KOPT-K1 (cell line): ENCODE results near the gene NEAT1.

Experiments
- H3K27ac ChIP-seq: fragments of 200-600 bp; sonication (generic); 2 replicates; pipeline ENCODE4 v1.5.1; 2016; ENCODE audit warnings: antibody characterized with exemption, mild to moderate bottlenecking, low read depth, low read length; ENCODE audit not compliant: poor library complexity, severe bottlenecking
- H3K36me3 ChIP-seq: fragments of 200-600 bp; sonication (generic); 2 replicates; pipeline ENCODE4 v1.5.1; 2017; ENCODE audit warnings: antibody characterized with exemption, mild to moderate bottlenecking, low read length, moderate library complexity; ENCODE audit not compliant: insufficient read depth
- H3K9me3 ChIP-seq: fragments of 200-600 bp; sonication (generic); 2 replicates; pipeline ENCODE4 v1.5.1; 2017; ENCODE audit warnings: antibody characterized with exemption, low read length, mild to moderate bottlenecking; ENCODE audit not compliant: insufficient read depth, poor library complexity, severe bottlenecking

The NEAT1 gene

DNA sequence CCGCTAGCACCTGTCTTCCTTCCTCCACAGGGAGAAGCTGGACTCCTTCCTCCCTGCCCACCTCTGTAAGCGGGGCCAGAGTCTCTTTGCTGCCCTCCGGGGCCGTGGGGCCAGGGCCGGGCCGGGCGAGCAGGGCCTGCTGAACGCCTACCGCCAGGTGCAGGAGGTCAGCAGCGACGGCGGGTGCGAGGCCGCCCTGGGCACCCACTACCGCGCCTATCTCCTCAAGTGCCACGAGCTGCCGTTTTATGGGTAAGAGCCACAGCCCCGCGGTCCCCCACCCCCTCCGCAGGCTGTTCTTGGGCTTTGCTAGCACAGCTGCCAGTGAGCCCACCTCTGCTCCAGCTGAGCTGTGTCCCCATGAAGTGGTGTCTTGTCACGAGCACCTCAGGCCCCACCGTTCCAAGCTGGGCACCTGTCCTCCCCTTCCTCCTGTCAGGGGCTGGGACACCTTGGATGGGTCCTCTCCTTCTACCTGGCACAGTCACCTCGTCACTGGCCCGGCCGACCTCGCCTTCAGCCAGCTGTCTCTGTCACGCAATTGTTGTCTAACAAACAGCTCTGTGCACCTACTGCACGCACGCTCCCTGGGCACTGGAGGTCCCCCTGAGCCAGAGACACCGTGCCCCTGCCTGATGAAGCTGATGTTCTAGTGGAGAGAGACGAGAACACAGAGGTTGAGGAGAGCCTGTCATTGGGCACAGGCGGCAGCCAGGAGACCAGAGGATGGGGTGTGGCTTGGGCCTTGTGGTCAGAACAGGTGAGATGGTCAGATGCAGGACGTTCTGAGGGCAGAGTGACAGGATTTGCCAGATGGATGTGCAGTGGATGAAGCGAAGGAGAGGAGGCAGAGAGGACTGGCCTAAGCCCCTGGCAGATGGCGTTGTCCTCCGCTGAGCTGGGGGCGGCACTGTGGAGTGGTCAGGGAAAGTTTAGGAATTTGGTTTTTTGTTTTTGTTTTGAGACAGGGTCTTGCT lies 25.5 kb upstream of the NEAT1 start:
- Histone ChIP-seq H3K27ac (no peak overlapping the region), H3K9me3 (no peaks in the 10 kb centered on the region), H3K36me3 (peaks cover 92% of the 10 kb centered on the region)

DNA sequence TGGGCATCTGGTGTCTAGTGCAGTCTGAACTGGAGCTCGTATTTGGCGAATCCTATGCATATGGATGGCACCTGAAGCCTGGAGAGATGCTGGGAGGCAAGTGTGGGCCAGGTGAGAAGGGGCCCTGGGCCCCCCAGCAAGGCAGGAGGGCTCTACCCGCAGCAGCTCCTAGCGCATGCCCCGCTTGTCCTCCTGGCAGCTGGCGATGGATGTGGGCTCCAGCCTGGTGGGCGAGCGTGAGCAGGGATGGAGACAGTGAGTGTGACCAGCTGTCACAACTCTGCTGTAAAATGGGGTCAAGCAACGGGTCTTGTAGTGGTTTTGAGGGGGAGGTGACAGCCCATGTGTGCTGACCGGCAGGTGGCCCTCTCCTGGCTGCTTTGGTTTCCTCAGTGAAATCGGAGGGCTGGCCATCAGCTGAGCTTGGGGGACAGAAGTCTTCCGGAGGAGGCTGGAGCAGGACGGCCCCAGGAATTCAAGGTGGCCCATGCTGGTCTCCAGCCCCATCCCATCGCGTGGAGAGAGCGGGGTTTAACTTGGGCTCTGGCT lies 24.2 kb upstream of the NEAT1 start:
- no peak overlapping the region for H3K27ac ChIP-seq
- H3K9me3 ChIP-seq, result no peaks in the 10 kb centered on the region
- H3K36me3 ChIP-seq, result peaks cover 86% of the 10 kb centered on the region

DNA sequence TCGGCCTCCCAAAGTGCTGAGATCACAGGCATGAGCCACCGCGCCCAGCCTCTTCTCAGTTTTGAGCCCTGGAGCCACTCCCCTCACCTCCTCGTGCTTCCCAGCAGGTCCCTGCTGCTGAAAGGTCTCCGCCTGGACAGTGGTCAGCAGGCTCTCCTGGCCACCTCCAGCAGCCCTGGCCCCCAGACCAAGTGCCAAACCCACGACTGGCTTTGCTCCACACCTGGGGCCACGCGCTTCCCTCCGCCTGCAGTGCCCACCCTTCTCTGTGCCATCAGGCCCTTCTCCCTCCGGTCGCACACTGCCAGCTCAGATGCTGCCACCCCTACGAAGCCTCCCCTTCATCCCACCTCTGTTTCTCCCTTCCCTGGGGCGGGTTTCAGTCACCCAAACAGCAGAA lies 23.3 kb upstream of the NEAT1 start:
- Histone ChIP-seq H3K9me3 (no peaks in the 10 kb centered on the region), H3K27ac (no peak overlapping the region), H3K36me3 (peaks cover 86% of the 10 kb centered on the region)

DNA sequence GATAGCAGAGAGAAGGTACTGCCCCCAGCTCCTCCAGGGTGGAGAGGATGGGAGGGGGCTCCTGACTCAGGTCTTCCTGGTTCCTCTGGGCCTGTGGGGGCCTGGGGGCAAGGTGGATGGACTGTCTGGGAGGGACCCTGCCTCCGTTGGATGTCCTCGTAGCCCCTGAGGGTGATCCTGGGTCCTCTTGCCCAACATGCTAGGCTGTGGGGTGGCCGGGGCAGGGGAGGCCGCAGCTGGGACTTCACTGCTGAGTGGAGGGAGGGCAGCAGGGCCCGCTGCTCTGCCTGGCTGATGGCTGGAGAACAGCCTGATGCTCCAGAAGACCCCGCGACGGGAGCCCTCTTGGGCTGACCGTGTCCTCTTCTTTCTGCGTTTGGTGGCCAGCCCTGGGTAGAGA lies 22.8 kb upstream of the NEAT1 start:
- H3K9me3 ChIP-seq, result no peaks in the 10 kb centered on the region
- no peak overlapping the region for H3K27ac ChIP-seq
- H3K36me3 ChIP-seq, result peaks cover 86% of the 10 kb centered on the region

DNA sequence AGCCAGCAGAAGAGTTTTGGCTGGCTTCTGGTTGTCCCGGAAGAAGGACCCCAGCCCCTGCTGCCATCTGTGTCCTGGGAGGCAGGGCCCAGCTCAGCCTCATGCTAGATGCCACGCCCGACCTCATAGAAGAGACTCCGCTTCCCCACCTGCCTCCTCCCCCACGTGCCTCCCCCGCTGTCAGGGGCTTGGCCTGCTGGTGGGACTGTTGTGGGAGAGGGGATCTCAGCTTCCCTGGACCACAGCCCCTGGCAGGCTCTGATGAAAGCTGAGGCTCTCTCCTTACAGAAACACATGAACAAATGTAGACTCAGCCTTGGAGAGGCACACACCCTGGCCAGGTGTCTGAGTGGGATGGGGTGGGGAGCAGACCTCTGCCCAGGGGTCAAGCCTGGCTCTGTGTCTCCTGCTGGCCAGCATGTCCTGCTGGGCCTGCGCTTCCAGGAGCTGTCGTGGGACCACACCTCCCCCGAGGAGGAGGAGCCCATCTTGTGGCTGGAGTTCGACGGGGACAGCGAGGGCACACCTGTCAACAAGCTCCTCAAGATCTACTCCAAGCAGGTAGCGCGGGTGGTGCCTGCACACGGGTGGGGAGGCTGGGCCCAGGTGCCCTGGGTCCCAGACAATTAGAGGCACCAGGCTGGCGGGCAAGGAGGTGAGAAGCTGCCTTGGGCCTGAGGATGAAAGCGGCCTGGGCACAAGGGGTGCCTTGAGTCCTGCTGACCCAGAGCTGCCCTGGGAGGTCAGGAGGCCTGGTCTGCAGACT lies 22.1 kb upstream of the NEAT1 start:
- H3K9me3 ChIP-seq, result no peaks in the 10 kb centered on the region
- peaks cover 90% of the 10 kb centered on the region for H3K36me3 ChIP-seq
- no peak overlapping the region for H3K27ac ChIP-seq

DNA sequence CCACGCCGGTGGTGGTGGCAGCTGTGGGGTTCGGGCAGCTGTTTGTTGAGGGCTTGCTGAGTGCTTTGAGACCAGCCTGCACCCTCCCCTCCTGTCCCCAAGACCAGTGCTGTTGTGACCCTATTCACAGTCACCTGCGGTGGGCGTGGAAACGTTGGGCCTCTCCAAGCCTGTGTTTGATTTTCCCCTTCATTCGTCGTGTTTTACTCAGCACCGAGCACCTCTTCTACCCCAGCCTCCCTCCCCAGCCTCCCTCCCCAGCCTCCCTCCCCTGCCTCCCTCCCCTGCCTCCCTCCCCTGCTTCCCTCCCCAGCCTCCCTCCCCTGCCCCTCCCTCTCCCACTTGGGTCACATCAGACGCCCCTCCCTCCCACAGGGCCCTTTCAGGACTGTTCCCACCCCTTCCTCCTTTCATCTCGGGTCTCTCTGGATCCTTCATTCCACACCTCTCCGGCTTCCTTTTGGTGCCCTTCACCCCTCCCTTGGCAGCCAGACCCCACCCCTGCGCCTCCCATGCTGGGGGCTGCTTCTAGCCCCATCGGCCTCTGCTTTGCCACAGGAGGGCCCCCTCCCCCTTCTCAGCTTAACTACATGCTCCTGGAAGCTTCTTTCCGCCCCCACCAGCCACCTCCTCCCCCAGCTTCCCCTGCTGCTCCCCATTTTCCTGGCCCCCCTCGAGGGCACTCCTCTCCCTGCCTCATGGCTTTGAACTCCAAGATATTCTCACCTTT lies 21.4 kb upstream of the NEAT1 start:
- Histone ChIP-seq H3K27ac (no peak overlapping the region), H3K36me3 (peaks cover 86% of the 10 kb centered on the region), H3K9me3 (no peaks in the 10 kb centered on the region)

DNA sequence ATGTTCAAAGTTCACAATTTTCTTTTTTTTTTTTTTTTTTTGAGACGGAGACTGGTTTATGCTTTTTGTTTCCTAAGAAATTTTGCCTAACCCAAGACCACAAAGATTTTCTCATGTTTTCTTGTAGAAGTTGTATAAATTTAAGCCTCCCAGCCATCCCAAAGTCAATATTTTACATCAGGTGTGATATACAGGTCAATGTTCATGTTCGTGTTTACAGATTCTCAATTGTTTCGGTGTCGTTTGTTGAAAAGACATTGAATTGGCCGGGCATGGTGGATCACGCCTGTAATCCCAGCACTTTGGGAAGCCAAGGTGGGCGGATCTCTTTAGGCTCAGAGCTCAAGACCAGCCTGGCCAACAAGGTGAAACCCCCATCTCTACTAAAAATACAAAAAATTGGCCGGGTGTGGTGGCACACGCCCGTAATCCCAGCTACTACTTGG lies 20.8 kb upstream of the NEAT1 start:
- H3K27ac ChIP-seq, result no peak overlapping the region
- peaks cover 85% of the 10 kb centered on the region for H3K36me3 ChIP-seq
- H3K9me3 ChIP-seq, result no peaks in the 10 kb centered on the region

DNA sequence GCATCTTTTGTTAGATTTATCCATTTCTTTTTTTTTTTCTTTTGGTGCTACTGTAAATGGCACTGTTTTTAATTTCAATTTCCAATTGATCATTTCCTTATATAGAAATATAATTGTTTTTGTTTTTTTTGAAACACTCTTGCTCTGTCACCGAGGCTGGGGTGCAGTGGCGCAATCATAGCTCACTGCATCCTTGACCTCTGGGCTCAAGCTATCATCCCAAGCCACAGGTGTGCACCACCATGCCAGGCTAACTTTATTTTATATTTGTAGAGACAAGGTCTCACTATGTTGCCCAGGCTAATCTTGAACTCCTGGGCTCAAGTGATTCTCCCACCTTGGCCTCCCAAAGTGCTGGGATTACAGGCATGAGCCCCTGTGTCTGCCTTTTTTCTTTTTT lies 19.8 kb upstream of the NEAT1 start:
- peaks cover 84% of the 10 kb centered on the region for H3K36me3 ChIP-seq
- H3K27ac ChIP-seq, result no peak overlapping the region
- H3K9me3 ChIP-seq, result no peaks in the 10 kb centered on the region

DNA sequence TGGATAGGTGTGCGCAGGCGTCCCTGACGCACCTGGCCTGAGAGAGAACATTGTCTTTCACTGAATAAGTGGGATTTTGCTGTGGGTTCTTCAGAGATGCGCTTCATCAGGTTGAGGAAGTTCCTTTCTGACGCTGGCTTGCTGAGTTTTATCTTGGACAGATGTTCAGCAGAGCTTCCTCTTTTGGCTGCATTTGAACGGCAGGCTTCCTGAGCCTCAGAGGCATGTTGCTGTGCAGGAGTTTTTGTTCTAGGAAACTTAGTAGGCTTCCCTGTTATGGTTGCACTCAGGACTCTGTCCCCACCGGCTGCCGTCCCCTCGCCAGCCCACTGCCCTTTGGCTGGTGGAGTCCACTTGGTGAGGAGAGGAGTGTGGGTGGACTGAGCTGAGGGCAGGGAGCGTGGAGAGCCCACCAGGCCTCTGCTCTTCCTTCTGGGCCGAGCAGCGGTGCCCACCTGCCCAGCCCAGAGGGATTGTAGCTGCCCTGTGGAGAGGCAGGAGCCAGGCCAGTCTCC lies 18.9 kb upstream of the NEAT1 start:
- H3K36me3 ChIP-seq, result peaks cover 84% of the 10 kb centered on the region

DNA sequence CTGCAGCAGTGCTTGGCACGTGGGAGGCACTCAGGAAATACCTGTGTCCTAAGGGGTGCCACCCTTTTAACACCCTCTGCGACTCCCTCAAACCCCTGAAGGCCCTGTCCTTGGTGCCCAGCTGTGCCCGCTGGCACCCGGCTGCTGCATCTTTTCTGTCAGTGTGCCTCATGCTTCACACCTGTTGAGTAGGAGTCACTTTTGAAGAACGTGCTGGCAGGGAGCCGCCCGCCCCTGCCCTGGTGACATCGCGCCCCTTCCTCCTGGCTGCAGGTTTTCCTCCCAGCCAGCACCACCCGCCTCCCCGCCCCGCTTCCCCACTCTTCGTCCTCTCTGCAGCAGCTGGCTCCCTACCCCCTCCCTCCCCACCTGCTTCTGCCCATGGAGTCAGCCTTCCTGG lies 18.4 kb upstream of the NEAT1 start:
- H3K36me3 ChIP-seq, result peaks cover 85% of the 10 kb centered on the region
- no peak overlapping the region for H3K27ac ChIP-seq

More for the DNA sequence above, 18.9 kb upstream of the NEAT1 start:
- H3K9me3 ChIP-seq, result no peaks in the 10 kb centered on the region
- no peak overlapping the region for H3K27ac ChIP-seq

DNA sequence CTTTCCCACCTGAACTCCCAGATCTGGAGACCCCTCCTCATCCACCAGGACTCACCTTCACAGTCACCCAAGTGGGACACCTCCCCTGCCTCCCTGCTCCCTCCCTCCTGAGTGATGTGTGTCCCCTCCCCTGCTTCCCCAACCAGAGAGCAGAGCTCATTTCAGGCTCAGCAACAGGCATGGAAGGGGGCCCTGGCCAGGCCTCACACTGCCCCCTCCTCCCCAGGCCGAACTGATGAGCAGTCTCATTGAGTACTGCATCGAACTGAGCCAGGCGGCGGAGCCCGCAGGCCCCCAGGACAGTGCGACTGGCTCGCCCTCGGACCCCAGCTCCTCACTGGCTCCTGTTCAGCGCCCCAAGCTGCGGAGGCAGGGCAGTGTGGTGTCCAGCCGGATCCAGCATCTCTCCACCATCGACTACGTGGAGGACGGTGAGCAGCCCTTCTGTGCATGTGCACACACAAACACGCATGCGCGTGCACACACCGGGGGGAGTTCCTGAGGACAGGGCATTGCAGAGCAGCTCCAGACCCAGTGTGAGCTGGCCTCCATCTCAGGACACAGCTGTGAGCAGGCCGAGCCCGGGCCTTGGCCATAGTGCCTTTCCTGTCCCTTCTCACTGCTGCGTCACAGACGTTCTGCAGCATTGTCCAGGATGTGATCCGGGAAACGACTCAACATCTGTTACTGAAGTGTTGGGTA lies 17.8 kb upstream of the NEAT1 start:
- H3K36me3 ChIP-seq, result peaks cover 85% of the 10 kb centered on the region
- no peak overlapping the region for H3K27ac ChIP-seq

More for the DNA sequence above, 18.4 kb upstream of the NEAT1 start:
- H3K9me3 ChIP-seq, result no peaks in the 10 kb centered on the region

DNA sequence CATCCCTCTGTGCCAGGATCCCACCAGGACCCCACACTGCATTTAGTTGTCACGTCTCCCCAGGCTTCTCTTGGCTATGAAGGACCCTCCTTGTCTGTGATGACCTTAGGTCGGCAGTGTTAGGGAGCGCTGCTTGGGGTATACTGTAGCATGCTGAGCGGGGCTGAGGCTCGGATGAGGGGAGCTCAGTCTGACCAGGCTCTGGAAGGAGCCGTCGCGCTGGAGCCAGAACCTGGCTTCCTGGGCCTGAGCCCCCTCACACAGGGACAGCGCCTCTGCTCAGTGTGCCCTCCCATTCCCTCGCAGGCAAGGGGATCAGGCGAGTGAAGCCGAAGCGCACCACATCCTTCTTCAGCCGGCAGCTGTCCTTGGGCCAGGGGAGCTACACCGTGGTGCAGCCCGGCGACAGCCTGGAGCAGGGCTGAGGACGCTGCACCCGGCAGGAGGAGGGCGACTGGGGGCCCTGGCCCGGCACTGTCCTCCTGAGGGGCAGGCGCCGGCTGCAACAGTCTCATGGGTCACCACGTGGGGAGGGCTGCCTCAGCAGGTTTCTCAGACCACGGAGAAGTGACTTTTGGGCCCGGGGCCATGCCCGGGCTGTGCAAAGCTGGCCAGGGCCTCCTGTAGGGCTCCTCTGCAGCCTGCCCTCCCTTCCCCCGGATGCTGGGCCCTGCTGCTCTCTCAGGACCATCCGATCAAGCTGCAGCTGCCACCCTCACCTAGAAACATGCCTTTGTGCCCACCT lies 11.5 kb upstream of the NEAT1 start:
- Histone ChIP-seq H3K9me3 (no peaks in the 10 kb centered on the region), H3K36me3 (peaks cover 64% of the 10 kb centered on the region), H3K27ac (no peak overlapping the region)

More for the DNA sequence above, 17.8 kb upstream of the NEAT1 start:
- no peaks in the 10 kb centered on the region for H3K9me3 ChIP-seq

DNA sequence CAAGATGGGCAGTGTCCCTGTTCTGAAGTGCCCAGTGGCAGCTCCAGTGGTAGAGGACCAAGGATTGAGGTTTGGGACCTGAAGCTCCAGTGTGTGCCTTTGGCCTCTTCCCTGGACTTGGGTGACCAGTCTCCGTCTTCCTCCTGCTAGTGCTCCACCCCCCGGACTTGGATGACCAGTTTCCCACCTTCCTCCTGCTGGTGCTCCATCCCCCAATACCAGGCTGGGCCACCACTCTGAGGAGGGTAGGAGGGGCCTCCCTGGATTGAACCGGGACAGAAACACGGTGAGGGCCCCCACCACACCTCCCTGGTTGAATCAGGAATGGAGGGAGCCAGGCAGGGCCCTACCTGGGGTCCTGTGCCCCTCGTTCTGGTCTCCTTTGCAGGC lies 10.9 kb upstream of the NEAT1 start:
- no peaks in the 10 kb centered on the region for H3K9me3 ChIP-seq
- peaks cover 61% of the 10 kb centered on the region for H3K36me3 ChIP-seq
- H3K27ac ChIP-seq, result no peak overlapping the region
